HCT116 (cell line): ENCODE measurements around the gene TOM1L1. TPM values are rescaled to one million over a fixed set of nuclear protein-coding genes. Genes with fewer than 3 reads are reported as not detected.

Experiments used
- ATAC-seq: fragments of 200-7000 bp; cut with Tn5 transposase; 2 replicates; pipeline ENCODE4 v1.9.1; 2020; ENCODE audit warnings: mild to moderate bottlenecking, moderate library complexity
- BruUV-seq: library from RNA; stranded (reverse); fragments of 400-500 nt; replicated peaks from 2 replicates; lab custom pipeline; 2021; lab: Mats Ljungman, UMichigan
- CTCF ChIA-PET: fragments of 300-600 bp; sonication (Branson Sonifier 250); formaldehyde crosslinking; loops from one replicate; lab custom pipeline; 2021; ENCODE audit warnings: antibody characterized with exemption; lab: Charles Lee
- POLR2A ChIA-PET: fragments of 300-600, 350-600 bp; sonication (Branson Sonifier 250); formaldehyde crosslinking; loops from one replicate; lab custom pipeline; 2021; ENCODE audit warnings: antibody characterized with exemption; lab: Charles Lee
- RAD21 ChIA-PET, 2 experiments: fragments of 300-600 bp; sonication (Branson Sonifier 250); formaldehyde crosslinking; loops; one replicate each; lab custom pipeline; 2023; ENCODE audit warnings: low total read pairs in 2 of 2; ENCODE audit not compliant: uncharacterized antibody in 2 of 2, unreplicated experiment in 2 of 2, low non-redundant PET in 1 of 2; lab: Charles Lee
- DNase-seq: peaks from one replicate; pipeline ENCODE4 v3.0.0-alpha.2; 2010; ENCODE audit warnings: low read depth, low spot score
- H2AFZ ChIP-seq: fragments of 200-600 bp; shearing (Covaris generic), sonication (generic); 2 replicates; pipeline ENCODE4 v1.6.1; 2017; ENCODE audit warnings: low read depth, mixed run types, mixed read lengths, antibody characterized with exemption, low read length; ENCODE audit not compliant: poor library complexity, severe bottlenecking
- H3K27ac ChIP-seq: 2 replicates; pipeline ENCODE4 v1.5.1; 2012; ENCODE audit warnings: low read depth, low read length
- H3K27me3 ChIP-seq: fragments of 200-600 bp; sonication (generic); 2 replicates; pipeline ENCODE4 v1.6.1; 2016; ENCODE audit warnings: mixed run types, low read length, mixed read lengths; ENCODE audit not compliant: insufficient read depth
- H3K36me3 ChIP-seq, 2 experiments: fragments of 200-500 bp in 1 of 2; fragments of 200-600 bp in 1 of 2; sonication (Bioruptor generic) in 1 of 2; sonication (generic) in 1 of 2; 2 replicates each; pipeline versions ENCODE4 v1.5.1 to v1.6.1; 2014 to 2016; ENCODE audit warnings: low read length in 2 of 2, inconsistent platforms in 1 of 2, mixed read lengths in 1 of 2, mixed run types in 1 of 2; ENCODE audit not compliant: insufficient read depth in 2 of 2, control insufficient read depth in 1 of 2
- H3K4me1 ChIP-seq, 2 experiments: fragments of 200-600 bp in 1 of 2; sonication (generic) in 1 of 2; 2 replicates each; pipeline versions ENCODE4 v1.5.1 to v1.6.1; 2012 to 2017; ENCODE audit warnings: low read length in 2 of 2, inconsistent platforms in 1 of 2, mild to moderate bottlenecking in 1 of 2, mixed read lengths in 1 of 2, mixed run types in 1 of 2, moderate library complexity in 1 of 2; ENCODE audit not compliant: insufficient read depth in 2 of 2, control insufficient read depth in 1 of 2
- H3K4me2 ChIP-seq: fragments of 200-600 bp; sonication (generic); 2 replicates; pipeline ENCODE4 v1.6.1; 2017; ENCODE audit warnings: mixed run types, low read length, mixed read lengths
- H3K4me3 ChIP-seq, 2 experiments: fragments of 200-600 bp in 1 of 2; sonication (generic) in 1 of 2; replicated peaks in 1 of 2; 2 replicates each; pipeline ENCODE4 v1.5.1; 2011 to 2016; ENCODE audit warnings: low read length in 2 of 2, control low read depth in 1 of 2, low read depth in 1 of 2, mild to moderate bottlenecking in 1 of 2, mixed read lengths in 1 of 2, mixed run types in 1 of 2
- H3K79me2 ChIP-seq: fragments of 200-600 bp; sonication (generic); 2 replicates; pipeline ENCODE4 v1.6.1; 2017; ENCODE audit warnings: mild to moderate bottlenecking, mixed run types, low read length, moderate library complexity, mixed read lengths; ENCODE audit not compliant: insufficient read depth
- H3K9ac ChIP-seq: fragments of 200-600 bp; sonication (generic); 2 replicates; pipeline ENCODE4 v1.6.1; 2016; ENCODE audit warnings: low read length, mixed read lengths
- H3K9me2 ChIP-seq: fragments of 200-600 bp; sonication (generic), shearing (Covaris generic); 2 replicates; pipeline ENCODE4 v1.6.1; 2017; ENCODE audit warnings: mixed run types, mild to moderate bottlenecking, moderate library complexity; ENCODE audit not compliant: insufficient read depth
- H3K9me3 ChIP-seq, 2 experiments: fragments of 200-500 bp in 1 of 2; fragments of 200-600 bp in 1 of 2; sonication (Bioruptor generic) in 1 of 2; sonication (generic) in 1 of 2; 2 replicates each; pipeline ENCODE4 v1.6.1; 2014 to 2017; ENCODE audit warnings: low read length in 2 of 2, mixed read lengths in 2 of 2, inconsistent platforms in 1 of 2, low read depth in 1 of 2, mild to moderate bottlenecking in 1 of 2, mixed run types in 1 of 2, moderate library complexity in 1 of 2; ENCODE audit not compliant: control insufficient read depth in 1 of 2, insufficient read depth in 1 of 2
- H4K20me1 ChIP-seq: fragments of 200-600 bp; sonication (generic), shearing (Covaris generic); 2 replicates; pipeline ENCODE4 v1.6.1; 2017; ENCODE audit warnings: mixed run types, mild to moderate bottlenecking, moderate library complexity; ENCODE audit not compliant: insufficient read depth
- CBX3 ChIP-seq: IDR thresholded peaks from 2 replicates; pipeline ENCODE4 v1.6.1; 2012; ENCODE audit warnings: low read depth
- CTCF ChIP-seq, 3 experiments: fragments of 200-600 bp in 1 of 3; sonication (generic) in 1 of 3; IDR thresholded peaks in 2 of 3; conservative IDR thresholded peaks in 1 of 3; 2 replicates each; pipeline ENCODE4 v1.5.1; 2012 to 2017; ENCODE audit warnings: low read depth in 2 of 3, low read length in 2 of 3, antibody characterized with exemption in 1 of 3, borderline replicate concordance in 1 of 3, control low read depth in 1 of 3, mild to moderate bottlenecking in 1 of 3, mixed read lengths in 1 of 3, mixed run types in 1 of 3, moderate library complexity in 1 of 3; ENCODE audit not compliant: insufficient read depth in 1 of 3
- ELF1 ChIP-seq: IDR thresholded peaks from 2 replicates; pipeline ENCODE4 v1.6.1; 2012; ENCODE audit warnings: low read depth, borderline replicate concordance
- EZH2 ChIP-seq: fragments of 200-600 bp; sonication (generic); IDR thresholded peaks from 2 replicates; pipeline ENCODE4 v1.6.1; 2017; ENCODE audit warnings: antibody characterized with exemption, mixed run types
- MAX ChIP-seq: IDR thresholded peaks from 2 replicates; pipeline ENCODE4 v1.6.1; 2012
- POLR2A ChIP-seq: IDR thresholded peaks from 2 replicates; pipeline ENCODE4 v1.7.0; 2011; ENCODE audit warnings: borderline replicate concordance; ENCODE audit not compliant: insufficient read depth, insufficient read length; ENCODE audit errors: extremely low read depth
- POLR2AphosphoS5 ChIP-seq: IDR thresholded peaks from 2 replicates; pipeline ENCODE4 v1.6.1; 2011; ENCODE audit warnings: mild to moderate bottlenecking, low read depth, low read length, moderate library complexity
- RAD21 ChIP-seq: IDR thresholded peaks from 2 replicates; pipeline ENCODE4 v1.6.1; 2012; ENCODE audit warnings: low read depth, mild to moderate bottlenecking
- REST ChIP-seq: IDR thresholded peaks from 2 replicates; pipeline ENCODE4 v1.6.1; 2012; ENCODE audit warnings: low read depth
- SP1 ChIP-seq: IDR thresholded peaks from 2 replicates; pipeline ENCODE4 v1.6.1; 2012; ENCODE audit warnings: low read depth
- YY1 ChIP-seq: IDR thresholded peaks from 2 replicates; pipeline ENCODE4 v1.6.1; 2011; ENCODE audit warnings: low read length, low read depth, moderate library complexity, mild to moderate bottlenecking; ENCODE audit not compliant: insufficient replicate concordance; ENCODE audit errors: extremely low read depth
- ZFX ChIP-seq: fragments of 450-650 bp; IDR thresholded peaks from 2 replicates; pipeline ENCODE4 v1.6.1; 2017
- ZNF274 ChIP-seq: fragments of 200-500 bp; sonication (Bioruptor generic); IDR thresholded peaks from 2 replicates; pipeline ENCODE4 v1.6.1; 2014; ENCODE audit warnings: mild to moderate bottlenecking, low read depth, low read length, inconsistent platforms
- intact Hi-C: fragments of 100-400 bp; cut with micrococcal nuclease; formaldehyde crosslinking; loops from 2 replicates; pipeline ENCODE4 v1.10.0; 2022
- total RNA-seq: library from RNA; stranded (reverse); gene quantifications from one replicate; pipeline ENCODE4 v1.2.1, GENCODE V29; 2021; ENCODE audit not compliant: unreplicated experiment

Gene TOM1L1
- total RNA-seq, 1 experiment from 2014 or later = 70.8 TPM

- H3K4me1 ChIP-seq = no peaks in the 10 kb centered on the region
- H3K4me3 ChIP-seq = no peak overlapping the region
- H3K27ac ChIP-seq = no peak overlapping the region
- H3K9ac ChIP-seq = no peak overlapping the region
- POLR2A ChIA-PET = no interaction called here
- TF ChIP-seq YY1 (no peak), REST (no peak), ZFX (no peak), POLR2A (no peak), ELF1 (no peak), RAD21 (no peak), ZNF274 (no peak), SP1 (no peak), EZH2 (no peak), CBX3 (no peak), POLR2AphosphoS5 (no peak), CTCF (IDR thresholded peaks at IDR 0.05 in 2 of 3, conservative IDR thresholded peaks at IDR 0.05 in 1 of 3; ENCODE audit: borderline replicate concordance in 1 of 3, insufficient read depth in 1 of 3, low read depth in 2 of 3, low read length in 2 of 3) (no peak), MAX (no peak)
- H3K27me3 ChIP-seq = peaks cover 5% of the 10 kb centered on the region
- H3K36me3 ChIP-seq = no peaks in the 10 kb centered on the region
- intact Hi-C loops = no loop called here
- CTCF ChIA-PET = no interaction called here
- H4K20me1 ChIP-seq = no peaks in the 10 kb centered on the region
- no TSS peak for BruUV-seq
- DNase-seq (no peak), ATAC-seq (no peak)
- no peak overlapping the region for H3K4me2 ChIP-seq
- no peaks in the 10 kb centered on the region for H3K9me3 ChIP-seq
- RAD21 ChIA-PET = no interaction called here
- H3K79me2 ChIP-seq = no peaks in the 10 kb centered on the region
- H3K9me2 ChIP-seq = no peaks in the 10 kb centered on the region
- H2AFZ ChIP-seq = no peak overlapping the region
These were observed 39.1 kb upstream of the TOM1L1 start for GRCh38 chr17:54861471-54861983.
